ENCODE results near the gene CSRP3. TPM values are rescaled to one million over a fixed set of nuclear protein-coding genes. Genes with fewer than 3 reads are reported as not detected.

Gene CSRP3
- total and polyA plus RNA-seq, 2 donors (not counting 3 experiments of a cell fraction or from before 2014, with no cell fraction given): not detected

GRCh38 chr11:19168090-19168489 is 33.7 kb downstream of the CSRP3 start:
- DNase-seq (ENCODE audit: low read depth, low spot score) (no peak), FAIRE-seq (no peak)
- peaks cover 18 to 39% of the 10 kb centered on the region in 2 experiments for H3K36me3 ChIP-seq (ENCODE audit: control insufficient read depth in 2 of 2, extremely low read depth in 1 of 2, insufficient read depth in 2 of 2, low read length in 2 of 2)
- no peaks in the 10 kb centered on the region for H4K20me1 ChIP-seq (replicated peaks; ENCODE audit: control insufficient read depth, extremely low read depth, insufficient read depth, low read length)
- ChIA-PET CTCF (interaction anchor here (1.3 to 4.7 kb wide), 3 partner anchors 70 to 97 kb away, joined by 5 to 31 read pairs (median 21); no protein-coding TSS in a partner anchor), POLR2A (no interaction called here)
- H3K27me3 ChIP-seq (ENCODE audit: control insufficient read depth in 2 of 2, insufficient read depth in 2 of 2, low read length in 2 of 2): no peaks in the 10 kb centered on the region
- no peaks in the 10 kb centered on the region for H3K9me3 ChIP-seq (replicated peaks; ENCODE audit: control insufficient read depth, insufficient read depth, low read length)
- intact Hi-C loops (cut with micrococcal nuclease) (loop anchor here (10.0 kb wide), 1 partner anchor 387 kb away; no protein-coding TSS in a partner anchor), dilution Hi-C loops (cut with MboI; ENCODE audit: extremely low pct_ligation_motif_present, low sequenced_read_pairs) (no loop called here)
- H2AFZ ChIP-seq (ENCODE audit: low read depth, low read length): no peak overlapping the region
- TF ChIP-seq POLR2A (IDR thresholded peaks at IDR 0.05; ENCODE audit: low read depth, low read length) (no peak), FOS (IDR thresholded peaks at IDR 0.05; ENCODE audit: borderline replicate concordance, insufficient read depth, low read length) (no peak), POLR2AphosphoS5 (IDR thresholded peaks at IDR 0.05; ENCODE audit: insufficient read depth, low read depth, low read length) (no peak), EZH2 (IDR thresholded peaks at IDR 0.05; ENCODE audit: borderline replicate concordance, low read depth, low read length, severe bottlenecking) (no peak), CTCF (IDR thresholded peaks at IDR 0.05; ENCODE audit: extremely low read depth in 1 of 2, insufficient read depth in 1 of 2, low read depth in 1 of 2, low read length in 2 of 2) (no peak), MAX (IDR thresholded peaks at IDR 0.05; ENCODE audit: insufficient read depth, insufficient read length) (no peak), JUN (IDR thresholded peaks at IDR 0.05; ENCODE audit: borderline replicate concordance, insufficient read depth, insufficient read length, low read depth) (no peak), MYC (IDR thresholded peaks at IDR 0.05; ENCODE audit: low read depth, low read length) (no peak), GATA2 (IDR thresholded peaks at IDR 0.05; ENCODE audit: insufficient read depth, insufficient read length, low read depth, low read length) (no peak)
- BruUV-seq (replicated peaks): no TSS peak
- no peaks in the 10 kb centered on the region for H3K9me1 ChIP-seq (replicated peaks; ENCODE audit: control insufficient read depth, extremely low read depth, insufficient read depth, low read length)
- peaks cover 9% of the 10 kb centered on the region for H3K4me1 ChIP-seq (ENCODE audit: control insufficient read depth, extremely low read depth, insufficient read depth, low read length)
- no peak overlapping the region for H3K27ac ChIP-seq (ENCODE audit: insufficient read depth, low read depth, low read length)
- H3K79me2 ChIP-seq (ENCODE audit: control insufficient read depth, insufficient read depth, low read length): no peaks in the 10 kb centered on the region
- H3K9ac ChIP-seq (replicated peaks; ENCODE audit: extremely low read depth, insufficient read depth, low read length): no peak overlapping the region
- H3K4me3 ChIP-seq (replicated peaks in 1 of 3; ENCODE audit: insufficient read depth in 1 of 3, low read depth in 1 of 3, low read length in 3 of 3): no peak overlapping the region
- H3K4me2 ChIP-seq (ENCODE audit: insufficient read depth, low read length): no peak overlapping the region

Data from endothelial cell of umbilical vein (primary cell).